Measurements from ENCODE around the gene RTTN.

DNA sequence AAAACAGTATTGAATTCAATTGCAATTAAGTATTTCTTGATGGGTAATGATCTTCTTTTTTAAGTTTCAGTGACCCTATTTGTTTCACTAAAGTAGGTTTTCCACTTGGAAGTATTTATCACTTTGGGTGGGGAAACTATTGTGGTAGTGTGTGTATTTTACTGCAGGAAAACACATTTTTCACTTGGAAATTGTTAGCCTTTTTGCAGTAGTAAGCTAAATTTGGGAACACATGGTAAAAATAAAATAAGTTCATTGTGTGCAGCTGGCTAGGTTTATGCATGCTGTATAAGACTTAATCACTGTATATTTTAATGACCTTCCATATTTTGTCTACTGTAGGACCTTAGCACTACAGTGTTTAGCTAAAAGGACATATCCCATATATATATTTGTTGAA lies 28.5 kb upstream of the RTTN start:
- TF ChIP-seq, protein P1, sequence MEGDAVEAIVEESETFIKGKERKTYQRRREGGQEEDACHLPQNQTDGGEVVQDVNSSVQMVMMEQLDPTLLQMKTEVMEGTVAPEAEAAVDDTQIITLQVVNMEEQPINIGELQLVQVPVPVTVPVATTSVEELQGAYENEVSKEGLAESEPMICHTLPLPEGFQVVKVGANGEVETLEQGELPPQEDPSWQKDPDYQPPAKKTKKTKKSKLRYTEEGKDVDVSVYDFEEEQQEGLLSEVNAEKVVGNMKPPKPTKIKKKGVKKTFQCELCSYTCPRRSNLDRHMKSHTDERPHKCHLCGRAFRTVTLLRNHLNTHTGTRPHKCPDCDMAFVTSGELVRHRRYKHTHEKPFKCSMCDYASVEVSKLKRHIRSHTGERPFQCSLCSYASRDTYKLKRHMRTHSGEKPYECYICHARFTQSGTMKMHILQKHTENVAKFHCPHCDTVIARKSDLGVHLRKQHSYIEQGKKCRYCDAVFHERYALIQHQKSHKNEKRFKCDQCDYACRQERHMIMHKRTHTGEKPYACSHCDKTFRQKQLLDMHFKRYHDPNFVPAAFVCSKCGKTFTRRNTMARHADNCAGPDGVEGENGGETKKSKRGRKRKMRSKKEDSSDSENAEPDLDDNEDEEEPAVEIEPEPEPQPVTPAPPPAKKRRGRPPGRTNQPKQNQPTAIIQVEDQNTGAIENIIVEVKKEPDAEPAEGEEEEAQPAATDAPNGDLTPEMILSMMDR (IDR thresholded peaks at IDR 0.05), result no peak
- no peak for TF ChIP-seq GABPA (IDR thresholded peaks at IDR 0.05; ENCODE audit: low read depth)
- TF ChIP-seq EP300 (IDR thresholded peaks at IDR 0.05; ENCODE audit: borderline replicate concordance in 1 of 2, low read depth in 1 of 2, low read length in 1 of 2), result no peak
- TF ChIP-seq MEF2A (IDR thresholded peaks at IDR 0.05; ENCODE audit: borderline replicate concordance, low read depth), result no peak
- no peak for TF ChIP-seq FOSL2 (IDR thresholded peaks at IDR 0.05; ENCODE audit: borderline replicate concordance, low read depth)

Measured in SK-N-SH (cell line).